NCI-H2171 treated with DMSO at 0.1 percent for 48 hours (cell line): ENCODE measurements around the gene RBAK.
"Not testable (repeated sequence)": the region's sequence is repeated elsewhere in the genome, so short reads cannot be mapped to it uniquely, and the experiment has no call there.

Experiments used
- DNase-seq: peaks from one replicate; lab custom pipeline; 2025; lab: John Stamatoyannopoulos, UW

Gene RBAK

GRCh38 chr7:5045558-5046396 is at the start of gene RBAK:
Gene RBAK, plus strand, starts transcription at chr7:5045860. Its CDS starts 2,217 bp downstream, at chr7:5048077.
- DNase-seq: peak; percentile 91

- no peak for DNase-seq
Observed at GRCh38 chr7:4996696-4997222, 48.9 kb upstream of the RBAK start.

- no peak for DNase-seq
Observed at GRCh38 chr7:4998244-4998643, 47.4 kb upstream of the RBAK start.

- no peak for DNase-seq
Observed at GRCh38 chr7:4998910-4999309, 46.8 kb upstream of the RBAK start.

- no peak for DNase-seq
Observed at GRCh38 chr7:4999369-4999950, 46.2 kb upstream of the RBAK start.

- DNase-seq: no peak
Observed at GRCh38 chr7:5001003-5001402, 44.7 kb upstream of the RBAK start.

GRCh38 chr7:5001911-5002310 is 43.7 kb upstream of the RBAK start:
- no peak for DNase-seq

- no peak for DNase-seq
Observed at GRCh38 chr7:5005066-5005465, 40.6 kb upstream of the RBAK start.

- DNase-seq: no peak
Observed at GRCh38 chr7:5012985-5013384, 32.7 kb upstream of the RBAK start.

GRCh38 chr7:5015936-5016335 is 29.7 kb upstream of the RBAK start:
- DNase-seq: not testable (repeated sequence)

GRCh38 chr7:5017626-5018025 is 28.0 kb upstream of the RBAK start:
- DNase-seq: not testable (repeated sequence)

GRCh38 chr7:5020098-5020497 is 25.6 kb upstream of the RBAK start:
- DNase-seq: no peak

- not testable (repeated sequence) for DNase-seq
Observed at GRCh38 chr7:5020976-5021550, 24.6 kb upstream of the RBAK start.

GRCh38 chr7:5023626-5024025 is 22.0 kb upstream of the RBAK start:
- not testable (repeated sequence) for DNase-seq

- not testable (repeated sequence) for DNase-seq
Observed at GRCh38 chr7:5027796-5028410, 17.8 kb upstream of the RBAK start.

- DNase-seq: not testable (repeated sequence)
Observed at GRCh38 chr7:5033186-5033585, 12.5 kb upstream of the RBAK start.

- DNase-seq: no peak
Observed at GRCh38 chr7:5035276-5035675, 10.4 kb upstream of the RBAK start.

GRCh38 chr7:5036446-5036845 is 9.2 kb upstream of the RBAK start:
- no peak for DNase-seq

GRCh38 chr7:5041047-5041446 is 4.6 kb upstream of the RBAK start:
- no peak for DNase-seq

- no peak for DNase-seq
Observed at GRCh38 chr7:5043661-5044060, 2.0 kb upstream of the RBAK start.

- not testable (repeated sequence) for DNase-seq
Observed at GRCh38 chr7:5046397-5046732, 705 bp downstream of the RBAK start.

- not testable (repeated sequence) for DNase-seq
Observed at GRCh38 chr7:5047127-5047526, 1.5 kb downstream of the RBAK start.

- no peak for DNase-seq
Observed at GRCh38 chr7:5050676-5051075, 5.0 kb downstream of the RBAK start.
